Endometrium (tissue), 2 donors: ENCODE measurements around the gene NPB.
A peak's percentile ranks its signal among the peaks of the same experiment; 100 is the strongest.
"Not testable (repeated sequence)": the region's sequence is repeated elsewhere in the genome, so short reads cannot be mapped to it uniquely, and the experiment has no call there.

Source experiments
- FAIRE-seq: peaks from 2 replicates; lab custom pipeline; 2012; peaks lifted over from hg19 to GRCh38; lab: Jason Lieb, UNC
- donor health status: control.
- donor health status: control.

The NPB gene

DNA sequence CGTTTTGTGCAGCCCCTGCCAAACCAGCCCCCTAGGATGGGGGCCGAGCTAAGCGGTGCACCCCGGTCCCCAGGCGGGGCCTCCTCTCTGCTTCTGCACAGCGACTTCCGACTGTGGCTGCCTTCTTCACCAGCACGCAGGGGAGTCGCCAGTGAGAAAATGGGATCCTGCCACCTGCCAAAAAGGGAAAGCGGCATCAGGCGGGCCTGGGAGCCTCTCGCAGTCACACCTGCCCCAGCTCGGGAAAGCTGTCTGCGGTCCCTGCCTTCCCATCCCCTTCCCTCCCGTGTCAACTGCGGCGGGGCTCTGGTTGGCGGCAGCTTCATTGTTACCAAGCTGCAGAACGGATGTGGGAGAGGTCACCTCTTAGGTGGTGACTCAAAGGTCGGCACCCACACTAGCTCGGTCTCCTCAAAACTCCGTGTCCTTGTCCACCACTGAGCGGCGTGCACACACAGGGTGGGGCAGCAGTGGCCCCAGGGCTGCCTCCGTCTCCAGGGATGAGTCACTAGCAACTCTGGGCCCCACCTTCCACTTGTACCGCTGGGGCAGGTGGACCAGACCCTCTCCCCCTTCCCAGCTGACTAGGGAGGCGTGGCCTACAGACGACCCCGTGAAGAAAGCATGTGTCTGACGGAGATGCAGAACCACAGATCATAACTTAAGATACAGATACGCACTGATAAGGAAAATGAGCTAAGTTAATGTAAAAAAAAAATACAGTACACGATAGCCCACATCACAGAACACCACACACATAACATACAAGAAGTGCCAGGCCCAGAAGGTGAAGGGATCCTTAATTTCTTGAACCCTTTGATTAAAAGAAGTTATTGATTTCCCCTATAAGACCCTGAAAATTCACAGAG is 10.6 kb downstream of the NPB start:
- FAIRE-seq = no peak

DNA sequence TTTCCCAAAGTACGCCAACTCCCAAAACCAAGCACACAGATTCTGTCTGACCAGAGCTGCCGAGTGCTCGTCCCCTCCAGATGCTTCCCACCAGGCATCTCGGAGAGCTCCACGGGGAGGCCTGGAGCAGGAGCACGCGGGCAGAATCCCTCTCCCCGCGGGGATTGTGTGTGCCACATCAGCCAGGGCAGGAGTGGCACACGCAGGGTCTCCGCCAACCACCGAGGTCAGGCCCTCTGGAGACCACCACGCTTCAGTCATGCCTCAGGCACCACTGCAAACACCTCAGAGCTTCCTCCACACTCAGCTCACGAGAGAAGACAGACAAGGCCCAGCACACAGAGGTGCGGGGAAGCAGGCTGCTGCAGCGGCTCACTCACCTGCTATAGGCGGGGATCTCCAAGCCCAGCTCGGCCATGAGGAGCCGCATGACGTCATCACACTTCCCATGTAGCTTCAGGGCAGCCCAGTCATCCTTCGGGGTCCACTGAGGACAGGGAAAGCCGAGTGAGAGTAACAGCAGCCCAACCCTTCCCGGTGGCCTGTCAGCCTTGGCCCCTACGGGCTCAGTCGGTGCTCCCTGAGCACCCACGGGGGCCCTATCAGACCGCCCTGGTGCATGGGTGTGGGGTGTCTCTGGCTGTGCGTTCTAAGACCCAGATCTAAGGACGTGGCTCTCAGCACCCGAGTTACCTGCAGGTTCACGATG is 11.5 kb downstream of the NPB start:
- no peak for FAIRE-seq

DNA sequence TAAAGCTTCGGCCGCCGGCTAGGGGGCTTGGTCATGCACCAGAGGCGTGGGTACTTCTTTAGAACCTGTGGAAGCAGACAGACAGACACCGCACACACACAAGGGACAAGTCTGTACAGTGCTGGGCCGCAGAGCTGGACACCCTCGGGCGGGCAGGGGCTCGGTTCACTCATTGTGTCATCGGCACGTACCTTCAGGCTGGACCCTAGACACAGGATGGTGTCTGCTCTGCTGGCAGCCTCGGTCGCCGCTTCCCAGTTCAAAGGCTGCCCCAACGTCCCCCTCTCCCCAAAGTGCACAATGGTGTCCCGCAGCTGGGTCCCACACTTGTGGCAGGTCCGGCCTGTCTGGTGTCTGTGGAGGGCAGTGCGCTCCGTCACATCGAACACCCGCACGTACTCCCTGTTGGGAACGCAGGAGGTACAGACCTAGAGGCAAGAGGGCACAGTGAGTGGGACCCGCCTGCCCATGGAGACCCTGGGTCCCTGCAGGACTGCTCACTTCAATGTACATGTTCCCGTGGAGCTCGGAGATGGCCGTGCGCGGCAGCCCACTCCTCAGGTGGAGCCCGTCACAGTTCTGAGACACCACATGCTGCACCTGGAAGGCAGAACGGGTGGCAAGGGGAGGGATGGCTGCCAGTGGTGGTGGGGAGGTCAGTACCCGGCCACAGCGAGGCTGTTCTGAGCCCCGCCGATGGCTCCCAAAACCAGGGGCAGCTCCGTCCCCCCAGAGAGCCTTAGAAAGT is 12.2 kb downstream of the NPB start:
- no peak for FAIRE-seq

DNA sequence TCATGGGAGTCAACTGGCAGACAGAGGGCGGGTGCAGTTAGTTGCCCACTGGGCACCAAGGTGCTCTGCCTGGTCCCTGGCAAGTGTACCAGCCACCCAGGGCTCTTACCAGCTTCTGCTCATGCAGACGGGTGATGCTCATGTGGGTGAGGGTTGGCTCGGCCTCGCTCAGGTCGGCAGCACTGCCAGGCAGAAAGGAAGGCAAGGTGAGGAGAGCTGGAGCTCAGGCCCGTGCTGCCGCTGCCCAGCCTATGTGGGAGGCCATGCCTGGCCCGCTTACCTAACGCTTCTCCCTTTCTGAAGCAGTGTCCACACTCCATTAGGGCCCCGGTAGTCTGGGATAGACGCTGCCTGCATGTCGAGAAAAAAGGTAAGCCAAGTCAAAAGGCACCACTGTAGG is 13.3 kb downstream of the NPB start:
- FAIRE-seq = no peak

DNA sequence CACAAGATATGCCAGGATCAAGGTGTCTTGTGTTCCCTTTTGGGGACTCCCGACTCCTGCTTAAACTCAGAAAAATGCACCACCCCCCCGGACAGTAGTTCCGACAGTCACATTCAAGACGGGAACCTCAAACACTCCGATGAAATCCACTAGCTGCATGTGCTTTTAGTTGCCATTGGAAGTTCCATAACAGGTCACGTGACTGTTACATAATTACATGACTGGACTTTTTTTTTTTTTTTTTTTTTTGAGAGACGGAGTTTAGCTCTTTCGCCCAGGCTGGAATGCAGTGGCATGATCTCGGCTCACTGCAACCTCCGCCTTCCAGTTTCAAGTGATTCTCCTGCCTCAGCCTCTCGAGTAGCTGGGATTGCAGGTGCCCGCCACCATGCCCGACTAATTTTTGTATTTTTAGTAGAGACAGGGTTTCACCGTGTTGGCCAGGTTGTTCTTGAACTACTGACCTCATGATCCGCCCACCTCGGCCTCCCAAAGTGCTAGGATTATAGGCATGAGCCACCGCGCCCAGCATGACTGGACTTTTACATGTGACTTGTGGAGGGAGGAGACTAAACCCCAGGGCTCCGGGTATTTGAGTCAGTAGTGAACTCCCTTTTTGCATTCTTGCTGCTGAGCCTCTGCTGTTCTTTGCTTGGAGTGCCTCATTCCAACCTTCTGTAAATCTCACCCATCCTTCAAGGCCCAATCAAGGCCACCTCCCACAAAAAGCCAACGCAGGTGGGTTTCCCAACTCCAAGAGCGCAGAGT is 14.4 kb downstream of the NPB start:
- no peak for FAIRE-seq

DNA sequence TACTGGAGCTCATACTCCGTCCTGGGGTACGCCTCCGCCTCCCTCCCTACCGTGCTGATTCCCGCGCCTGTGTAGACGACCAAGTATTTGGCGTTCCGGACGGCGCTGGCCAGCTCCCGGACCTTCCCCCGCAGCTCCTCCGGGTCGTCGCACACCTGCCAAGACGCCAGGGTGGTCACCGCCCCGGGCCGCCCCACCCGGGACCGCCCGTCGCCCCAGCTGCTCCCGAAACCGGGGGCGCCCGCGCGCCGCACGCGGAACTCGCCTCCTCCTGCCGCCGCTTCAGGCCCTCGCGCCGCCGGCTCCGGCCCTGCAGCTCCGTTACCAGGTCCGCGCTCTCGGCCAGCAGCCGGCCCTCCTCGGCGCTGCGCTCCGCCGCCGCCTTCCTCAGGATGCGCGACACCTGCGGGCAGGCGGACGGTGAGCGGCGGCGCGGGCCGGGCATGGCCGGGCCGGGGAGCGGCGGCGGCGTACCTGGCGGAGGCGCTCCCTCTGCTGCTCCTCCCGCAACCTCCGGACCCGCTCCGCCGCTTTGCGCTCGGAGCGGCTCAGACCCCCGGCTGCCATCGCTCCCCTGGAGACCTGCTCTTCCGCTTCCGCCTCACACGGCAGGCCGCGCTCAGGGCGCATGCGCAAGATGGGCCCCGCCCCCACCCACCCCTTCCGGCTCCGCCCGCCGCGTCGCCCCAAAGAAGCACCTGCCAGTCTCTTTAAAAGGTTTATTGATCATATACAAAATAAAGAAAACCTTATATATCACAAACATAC is 15.7 kb downstream of the NPB start, which contains the start of gene SIRT7:
Gene SIRT7, minus strand, starts transcription at position 612 of the 768 bp plus-strand sequence. Its CDS starts 45 bp downstream, at position 567.
- FAIRE-seq = no peak

DNA sequence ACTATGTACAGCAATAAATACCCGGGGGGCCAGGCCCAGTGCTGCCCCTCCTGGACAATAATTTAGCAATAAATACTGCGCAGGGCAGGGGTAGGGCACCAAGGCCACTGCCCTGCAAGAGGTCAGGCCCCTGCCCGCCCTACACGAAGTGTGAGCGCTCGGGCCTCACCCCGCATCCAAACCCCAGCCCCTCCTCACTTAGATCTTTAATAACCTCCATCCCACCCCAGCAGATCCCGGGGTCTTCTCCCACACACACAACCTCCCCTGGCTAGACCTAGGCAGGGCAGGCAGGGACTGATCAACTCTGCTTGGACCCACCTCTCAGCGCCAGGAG is 16.3 kb downstream of the NPB start:
- FAIRE-seq = not testable (repeated sequence)

DNA sequence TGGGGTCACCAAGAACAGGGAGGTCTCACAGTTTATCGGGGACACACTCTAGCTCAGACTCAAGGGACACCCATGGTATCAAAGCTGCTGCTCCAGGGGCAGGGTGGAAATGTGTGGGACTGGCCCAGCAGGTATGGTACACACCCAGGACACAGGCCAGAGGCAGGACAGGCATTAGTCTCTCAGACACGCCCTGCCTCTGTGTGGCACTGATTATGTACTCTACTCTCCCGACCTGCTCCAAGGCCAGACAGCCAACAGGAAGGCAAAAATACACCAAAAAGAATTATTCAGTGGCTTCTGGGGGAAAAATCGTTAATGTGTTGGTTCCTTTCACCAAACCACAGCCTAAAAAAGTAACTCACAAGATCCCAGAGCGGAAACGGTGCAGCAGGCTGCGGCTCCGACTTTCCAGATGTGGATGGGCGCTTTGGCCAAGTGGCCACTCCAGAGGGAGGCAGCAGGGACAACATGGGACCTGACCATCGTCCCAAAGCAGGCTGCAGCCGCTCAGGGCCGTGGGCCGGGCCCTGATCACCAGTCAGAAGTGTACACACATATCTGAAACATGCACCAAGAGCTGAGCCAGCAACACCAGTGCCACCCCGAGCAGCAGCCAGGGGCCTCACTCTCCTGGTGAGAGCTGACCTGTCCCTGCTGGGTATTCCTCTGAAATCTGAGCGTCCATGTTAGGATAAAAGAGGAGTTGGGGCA is 17.0 kb downstream of the NPB start:
- FAIRE-seq = no peak

DNA sequence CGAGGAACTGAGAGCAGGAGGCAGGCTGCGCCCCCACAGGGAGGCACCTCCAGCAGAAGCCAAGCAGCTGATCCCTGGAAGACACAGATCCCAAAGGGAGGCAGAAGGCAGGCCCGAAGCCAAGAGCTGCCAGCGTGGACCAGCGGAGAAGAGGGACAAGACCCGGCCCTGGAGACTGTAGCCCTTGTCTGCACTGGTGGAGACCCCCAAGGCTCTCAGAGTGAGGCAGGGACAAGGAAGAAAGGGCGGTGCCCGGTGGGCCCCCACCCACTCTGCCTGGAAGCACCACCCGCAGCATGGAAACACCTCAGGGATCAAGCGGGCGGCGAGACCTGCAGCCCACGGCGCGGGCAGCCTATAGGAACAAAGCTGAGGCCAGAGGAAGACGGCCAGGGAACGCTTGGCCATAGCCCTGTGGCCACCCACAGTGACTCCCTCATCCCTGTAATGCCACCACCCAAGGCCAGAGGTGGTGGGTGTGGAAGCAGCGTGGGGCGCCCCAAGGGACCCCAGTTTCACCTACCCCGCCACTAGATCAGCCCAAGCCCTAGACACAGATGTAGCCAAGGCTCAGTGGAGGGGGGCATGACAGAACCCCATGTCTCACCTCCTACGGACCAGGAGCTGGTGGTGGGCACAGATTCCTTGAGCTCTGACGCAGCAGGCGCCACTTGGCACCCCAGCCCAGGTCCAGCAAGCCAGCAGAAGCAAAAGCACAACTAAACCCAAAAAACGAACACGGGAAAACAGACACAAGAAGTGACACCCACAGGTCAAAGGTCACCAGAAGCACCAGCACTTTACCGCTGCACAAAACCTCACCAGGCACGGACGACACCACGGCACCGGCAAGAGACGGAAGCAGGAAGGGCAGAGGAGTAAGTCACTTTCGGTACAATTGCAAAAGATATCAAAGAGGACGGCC is 18.8 kb downstream of the NPB start:
- FAIRE-seq = no peak

DNA sequence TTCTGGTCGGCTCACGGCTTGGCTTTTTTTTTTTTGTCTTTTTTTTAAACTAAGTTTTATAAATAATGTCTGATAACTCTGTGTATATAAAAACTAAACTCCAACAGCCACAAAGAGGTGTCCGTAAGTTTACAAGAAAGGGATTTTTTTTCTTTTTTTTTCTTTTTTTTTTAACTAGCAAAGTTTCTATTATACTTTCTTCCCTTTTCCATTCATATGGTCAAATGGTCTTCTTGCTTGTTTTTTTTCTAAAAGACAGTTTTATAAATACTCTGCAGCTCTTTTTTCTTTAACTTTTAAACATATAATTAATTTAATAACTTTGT is 19.5 kb downstream of the NPB start:
- FAIRE-seq = peak; percentile 35

DNA sequence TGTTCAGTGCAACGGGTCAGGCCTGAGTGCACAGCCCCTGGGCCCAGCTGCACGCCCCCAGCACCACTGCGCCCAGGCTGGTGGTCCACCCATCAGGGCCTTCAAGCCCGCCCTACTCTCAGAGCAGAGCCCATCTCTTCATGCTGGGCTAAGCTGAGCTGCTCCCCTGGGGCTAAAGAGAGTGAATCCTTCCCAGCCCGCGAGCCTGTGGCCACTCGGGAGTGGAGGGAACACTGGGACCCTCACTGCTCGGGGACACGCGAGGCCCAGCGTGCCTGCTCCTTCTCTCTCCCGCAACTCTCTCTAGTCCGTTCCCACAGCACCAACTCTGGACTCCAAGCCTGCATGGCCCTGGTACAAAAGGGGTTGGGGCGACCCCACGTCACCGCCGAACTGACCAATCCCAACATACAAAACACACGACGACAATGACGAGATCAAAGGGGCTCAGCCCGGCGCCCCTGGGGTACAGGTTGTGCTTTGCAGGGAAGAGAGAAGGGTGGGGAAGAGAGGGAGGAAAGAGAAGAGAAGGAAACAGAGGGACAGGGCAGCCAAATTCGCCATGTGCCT is 20.0 kb downstream of the NPB start:
- FAIRE-seq = no peak

DNA sequence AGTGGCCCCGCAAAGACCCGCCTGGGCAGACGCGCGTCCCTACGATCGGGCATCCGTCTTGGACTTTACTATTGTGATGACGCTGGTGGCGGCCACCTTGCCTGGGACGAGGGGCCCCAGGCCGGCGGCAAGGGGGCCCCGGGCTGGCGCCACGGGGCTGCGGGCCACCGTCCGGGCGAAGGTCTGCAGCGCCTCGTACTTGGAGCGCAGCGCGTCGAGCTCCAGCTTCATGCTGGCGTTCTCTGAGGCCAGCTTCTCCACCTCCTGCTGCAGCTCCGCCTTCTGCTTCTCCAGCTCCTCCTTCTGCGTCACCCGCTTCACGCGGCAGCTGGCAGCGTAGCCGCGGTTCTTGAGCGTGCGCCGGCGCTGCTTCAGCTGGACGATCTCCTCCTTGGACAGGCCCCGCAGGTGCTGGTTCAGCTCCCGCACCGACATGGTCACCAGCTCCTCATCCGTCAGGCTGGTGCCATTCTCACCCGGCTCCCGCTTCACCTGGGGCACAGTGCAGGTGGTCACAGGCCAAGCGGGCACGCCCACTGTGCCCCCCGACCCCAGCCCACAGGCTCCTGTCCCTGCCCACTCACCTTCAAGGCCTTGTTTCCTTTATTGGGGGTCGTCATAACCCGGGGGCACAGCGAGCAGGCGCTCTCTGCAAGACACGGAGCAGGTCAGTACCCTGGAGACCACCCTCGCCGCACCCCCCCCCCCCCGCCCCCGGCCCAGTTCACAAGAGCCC is 20.7 kb downstream of the NPB start:
- FAIRE-seq = no peak

DNA sequence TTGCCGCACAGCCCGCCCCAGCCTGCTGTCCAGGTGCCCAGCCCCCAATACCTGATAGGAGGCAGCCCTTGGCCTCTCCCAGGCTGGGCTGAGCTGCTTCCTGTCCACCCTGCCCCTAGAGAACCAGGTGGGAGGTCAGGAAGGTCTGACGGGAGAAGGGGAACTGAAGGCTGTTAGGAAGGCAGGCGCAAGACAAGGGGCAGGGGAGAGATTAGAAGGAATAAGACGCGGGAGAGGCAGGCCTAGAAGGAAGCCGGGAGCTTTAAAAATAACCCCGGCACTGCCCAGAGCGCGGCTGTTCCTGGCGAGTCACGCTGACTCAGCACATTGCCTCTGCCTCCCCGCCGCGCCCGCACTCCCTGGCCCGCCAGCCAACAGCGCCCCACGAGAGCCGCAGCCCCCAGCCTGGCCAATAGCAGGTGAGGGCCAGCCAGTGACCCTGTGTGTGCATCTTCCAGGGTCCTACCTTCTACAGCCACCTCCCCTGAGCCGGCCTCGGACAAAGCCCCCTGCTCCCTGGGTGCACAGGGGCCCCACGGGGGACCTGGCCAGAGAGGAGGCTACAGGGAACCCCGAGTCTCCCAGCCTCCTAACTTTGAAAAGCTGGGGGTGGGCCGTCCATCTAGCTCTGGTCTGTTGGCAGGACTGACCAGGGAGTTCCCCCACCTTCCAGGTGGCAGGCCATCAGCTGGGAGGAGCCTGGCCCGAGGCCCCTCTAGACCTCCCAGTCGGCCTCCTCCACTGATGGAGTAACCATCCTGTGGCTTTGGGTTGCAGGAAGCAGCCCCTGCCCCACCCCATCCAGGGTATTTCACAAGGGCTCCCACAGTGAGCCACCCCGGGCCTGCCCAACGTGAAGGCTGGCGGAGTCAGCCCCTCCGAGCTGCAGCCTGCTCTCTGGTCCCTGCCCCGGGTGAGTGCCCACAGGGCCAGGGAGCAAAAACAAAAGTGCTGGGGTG is 21.5 kb downstream of the NPB start:
- FAIRE-seq = no peak

DNA sequence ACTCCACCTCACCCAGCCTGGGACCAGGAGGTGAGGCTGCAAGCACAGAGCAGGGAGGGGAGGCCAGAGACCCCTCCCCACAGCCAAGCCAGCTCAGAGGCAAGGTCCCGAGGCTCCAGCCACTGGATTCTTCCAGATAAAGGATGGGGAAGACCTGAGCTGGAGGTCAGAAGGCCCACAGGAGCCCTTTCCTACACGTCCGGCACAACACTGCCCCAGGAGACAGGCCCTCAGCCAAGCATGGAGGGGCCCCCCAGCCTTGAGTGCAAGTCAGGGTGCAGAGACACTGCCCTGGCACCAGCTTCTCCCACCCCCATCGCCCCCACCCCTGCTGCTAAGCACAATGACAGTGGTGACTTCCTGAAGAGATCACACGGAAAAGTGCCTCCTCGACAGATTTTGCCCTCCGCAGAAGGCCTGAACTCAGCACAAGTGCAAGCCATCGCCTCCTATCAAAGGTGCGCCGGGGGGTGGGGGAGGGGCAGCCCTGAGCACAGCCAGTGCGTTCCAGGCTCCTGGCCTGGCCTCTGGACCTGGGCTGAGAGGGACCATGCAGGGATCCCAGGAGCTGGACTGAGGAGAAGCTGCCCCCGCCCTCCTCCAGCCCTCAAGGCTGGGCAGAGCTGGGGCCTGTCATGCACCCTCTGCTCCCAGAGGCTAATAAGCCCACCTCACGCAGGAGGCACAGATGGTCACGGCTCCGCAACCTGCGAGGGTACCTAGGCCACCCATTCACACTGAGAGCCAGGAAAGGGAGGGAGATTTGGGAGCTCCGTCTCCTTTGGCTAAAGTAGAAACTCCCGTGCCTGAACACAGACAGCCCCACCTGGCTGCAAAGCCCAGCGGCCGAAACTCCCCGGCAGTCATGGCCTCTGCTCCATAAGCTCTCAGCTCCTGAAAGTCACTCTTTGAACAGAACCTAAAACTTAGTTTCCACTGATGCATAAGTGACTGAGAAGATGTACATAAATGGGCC is 22.8 kb downstream of the NPB start:
- FAIRE-seq = no peak

DNA sequence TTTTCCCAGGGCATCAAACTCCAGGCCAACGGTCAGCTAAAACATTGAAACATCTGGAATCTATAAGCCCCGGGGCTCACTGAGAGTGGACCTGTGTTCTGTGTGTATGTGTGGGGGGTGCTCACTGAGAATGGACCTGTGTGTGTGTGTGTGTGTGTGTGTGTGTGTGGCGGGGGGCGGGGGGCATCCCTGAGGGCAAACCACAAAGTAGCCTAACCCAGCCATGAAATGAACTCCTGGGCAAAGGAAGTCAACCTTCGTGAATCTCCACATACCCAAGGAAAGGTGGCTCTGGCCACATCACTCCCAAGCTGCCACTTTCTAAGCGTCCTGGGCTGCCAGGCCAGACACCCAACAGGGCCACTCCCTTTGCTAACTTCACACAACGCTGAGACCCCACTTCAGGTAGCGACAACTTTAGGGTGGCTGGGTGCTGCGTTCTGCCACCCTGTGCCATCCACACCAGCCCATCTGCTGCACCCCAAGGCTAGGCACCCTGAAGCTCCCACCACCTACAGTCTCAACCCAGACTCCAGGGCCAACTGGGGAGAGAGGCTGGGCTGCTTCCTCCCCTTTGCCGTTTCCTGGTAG is 23.9 kb downstream of the NPB start:
- no peak for FAIRE-seq
